Neural cell (in vitro differentiated cells): ENCODE measurements around the gene S100A11. TPM values are rescaled to one million over a fixed set of nuclear protein-coding genes. Genes with fewer than 3 reads are reported as not detected.

Experiments used
- H2AFZ ChIP-seq: fragments of 200-600, 300-800 bp; sonication (generic), shearing (Covaris generic); 2 replicates; pipeline ENCODE4 v1.6.0; 2014; ENCODE audit warnings: low read depth, mild to moderate bottlenecking, antibody characterized with exemption, low read length, moderate library complexity
- H3F3A ChIP-seq: fragments of 200-600 bp; shearing (Covaris generic); 2 replicates; pipeline ENCODE4 v1.6.1; 2016; ENCODE audit warnings: mild to moderate bottlenecking, moderate library complexity, mixed read lengths, antibody characterized with exemption, low read length; ENCODE audit not compliant: insufficient read depth, poor library complexity, severe bottlenecking
- H3K27ac ChIP-seq: fragments of 200-600, 300-800 bp; sonication (generic), shearing (Covaris generic); 2 replicates; pipeline ENCODE4 v1.5.1; 2014; ENCODE audit warnings: mild to moderate bottlenecking, low read length, moderate library complexity
- H3K27me3 ChIP-seq: fragments of 300-800, 200-600 bp; sonication (generic), shearing (Covaris generic); 2 replicates; pipeline ENCODE4 v1.6.0; 2014; ENCODE audit warnings: mild to moderate bottlenecking, low read depth, low read length, moderate library complexity; ENCODE audit not compliant: insufficient read depth
- H3K36me3 ChIP-seq: fragments of 300-800, 200-600 bp; sonication (generic), shearing (Covaris generic); 2 replicates; pipeline ENCODE4 v1.5.1; 2014; ENCODE audit warnings: mild to moderate bottlenecking, antibody characterized with exemption, low read length, moderate library complexity; ENCODE audit not compliant: insufficient read depth
- H3K4me2 ChIP-seq: fragments of 300-800, 200-600 bp; sonication (generic), shearing (Covaris generic); 2 replicates; pipeline ENCODE4 v1.6.0; 2014; ENCODE audit warnings: mild to moderate bottlenecking, low read length
- H3K4me3 ChIP-seq: fragments of 300-800, 200-600 bp; sonication (generic), shearing (Covaris generic); 2 replicates; pipeline ENCODE4 v1.5.1; 2014; ENCODE audit warnings: mild to moderate bottlenecking, low read length, moderate library complexity
- H3K79me2 ChIP-seq: fragments of 200-600 bp; shearing (Covaris generic); replicated peaks from 2 replicates; pipeline ENCODE4 v1.6.0; 2014; ENCODE audit warnings: mild to moderate bottlenecking, low read length, moderate library complexity; ENCODE audit not compliant: insufficient read depth
- H3K9ac ChIP-seq: fragments of 300-800, 200-600 bp; sonication (generic), shearing (Covaris generic); 2 replicates; pipeline ENCODE4 v1.6.1; 2016; ENCODE audit warnings: mild to moderate bottlenecking, low read length, mixed read lengths
- H3K9me2 ChIP-seq: fragments of 200-600 bp; shearing (Covaris generic); 2 replicates; pipeline ENCODE4 v1.6.1; 2016; ENCODE audit warnings: mild to moderate bottlenecking, low read length, mixed read lengths; ENCODE audit not compliant: insufficient read depth
- H3K9me3 ChIP-seq: fragments of 200-600, 300-800 bp; sonication (generic), shearing (Covaris generic); 2 replicates; pipeline ENCODE4 v1.6.1; 2016; ENCODE audit warnings: mild to moderate bottlenecking, mixed run types, low read length, moderate library complexity, mixed read lengths
- H4K20me1 ChIP-seq: fragments of 200-600 bp; shearing (Covaris generic); 2 replicates; pipeline ENCODE4 v1.6.1; 2016; ENCODE audit warnings: mild to moderate bottlenecking, mixed run types; ENCODE audit not compliant: insufficient read depth
- EP300 ChIP-seq: fragments of 450-650 bp; conservative IDR thresholded peaks from 2 replicates; pipeline ENCODE4 v1.6.1; 2014; ENCODE audit warnings: antibody characterized with exemption, mild to moderate bottlenecking, moderate library complexity; ENCODE audit not compliant: poor library complexity, severe bottlenecking
- EZH2 ChIP-seq: fragments of 200-600, 300-800 bp; shearing (Covaris generic), sonication (generic); IDR thresholded peaks from 2 replicates; pipeline ENCODE4 v1.6.1; 2014; ENCODE audit warnings: antibody characterized with exemption, low read length, borderline replicate concordance, mild to moderate bottlenecking; ENCODE audit not compliant: insufficient read depth, poor library complexity, severe bottlenecking
- MXI1 ChIP-seq: fragments of 450-650 bp; conservative IDR thresholded peaks from 2 replicates; pipeline ENCODE4 v1.6.1; 2014; ENCODE audit warnings: antibody characterized with exemption, mild to moderate bottlenecking; ENCODE audit not compliant: poor library complexity, severe bottlenecking
- POLR2AphosphoS5 ChIP-seq: IDR thresholded peaks from 2 replicates; pipeline ENCODE4 v1.6.1; 2012
- RAD21 ChIP-seq: fragments of 450-650 bp; conservative IDR thresholded peaks from 2 replicates; pipeline ENCODE4 v1.6.1; 2014; ENCODE audit warnings: antibody characterized with exemption, mild to moderate bottlenecking, moderate library complexity
- SMC3 ChIP-seq: fragments of 450-650 bp; conservative IDR thresholded peaks from 2 replicates; pipeline ENCODE4 v1.6.1; 2014; ENCODE audit warnings: antibody characterized with exemption, mild to moderate bottlenecking, moderate library complexity; ENCODE audit not compliant: poor library complexity
- TAF1 ChIP-seq: IDR thresholded peaks from 2 replicates; pipeline ENCODE4 v1.6.1; 2012; ENCODE audit warnings: low read depth
- polyA plus RNA-seq: library from polyadenylated mRNA; depleted of rRNA; stranded (reverse); fragments of >200 nt; gene quantifications from 2 replicates; pipeline ENCODE4 v1.2.3, GENCODE V29; 2014
- TF ChIP-seq, protein P1 (sequence below): IDR thresholded peaks from 2 replicates; pipeline ENCODE4 v1.6.1; 2012; ENCODE audit warnings: borderline replicate concordance
- TF ChIP-seq, protein P2 (sequence below): fragments of 450-650 bp; IDR thresholded peaks from 2 replicates; pipeline ENCODE4 v1.5.1; 2014; ENCODE audit warnings: antibody characterized with exemption, mild to moderate bottlenecking, moderate library complexity; ENCODE audit not compliant: poor library complexity, severe bottlenecking

Gene S100A11
- polyA plus RNA-seq, 1 donor from 2014 or later, result not detected

DNA sequence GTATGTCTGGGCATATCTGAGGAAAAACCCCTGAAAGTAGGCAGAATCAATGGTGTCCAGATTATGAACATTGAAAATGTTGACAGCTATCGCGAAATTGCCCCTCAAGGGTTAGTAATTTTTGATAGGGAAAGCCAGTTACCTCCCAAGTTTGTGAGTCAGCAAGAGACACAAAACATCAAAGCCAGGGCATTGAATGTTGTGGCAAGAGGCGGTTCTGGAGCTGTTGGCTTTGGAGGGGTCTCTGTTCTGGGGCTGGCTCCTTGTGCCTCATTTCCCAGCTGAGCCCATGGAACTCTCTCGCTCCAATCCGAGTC is 10.6 kb upstream of the S100A11 start:
- Histone ChIP-seq H3K36me3 (no peaks in the 10 kb centered on the region), H2AFZ (no peak overlapping the region), H3K27ac (no peak overlapping the region), H3K9ac (no peak overlapping the region), H3K9me2 (no peaks in the 10 kb centered on the region), H3K79me2 (no peaks in the 10 kb centered on the region), H4K20me1 (no peaks in the 10 kb centered on the region), H3K27me3 (no peaks in the 10 kb centered on the region), H3F3A (no peaks in the 10 kb centered on the region), H3K4me2 (no peak overlapping the region), H3K4me3 (no peak overlapping the region), H3K9me3 (peaks cover 4% of the 10 kb centered on the region)
- TF ChIP-seq EP300 (no peak), TAF1 (no peak), SMC3 (no peak), EZH2 (no peak), POLR2AphosphoS5 (no peak), MXI1 (no peak), RAD21 (no peak)
- TF ChIP-seq, protein P1, sequence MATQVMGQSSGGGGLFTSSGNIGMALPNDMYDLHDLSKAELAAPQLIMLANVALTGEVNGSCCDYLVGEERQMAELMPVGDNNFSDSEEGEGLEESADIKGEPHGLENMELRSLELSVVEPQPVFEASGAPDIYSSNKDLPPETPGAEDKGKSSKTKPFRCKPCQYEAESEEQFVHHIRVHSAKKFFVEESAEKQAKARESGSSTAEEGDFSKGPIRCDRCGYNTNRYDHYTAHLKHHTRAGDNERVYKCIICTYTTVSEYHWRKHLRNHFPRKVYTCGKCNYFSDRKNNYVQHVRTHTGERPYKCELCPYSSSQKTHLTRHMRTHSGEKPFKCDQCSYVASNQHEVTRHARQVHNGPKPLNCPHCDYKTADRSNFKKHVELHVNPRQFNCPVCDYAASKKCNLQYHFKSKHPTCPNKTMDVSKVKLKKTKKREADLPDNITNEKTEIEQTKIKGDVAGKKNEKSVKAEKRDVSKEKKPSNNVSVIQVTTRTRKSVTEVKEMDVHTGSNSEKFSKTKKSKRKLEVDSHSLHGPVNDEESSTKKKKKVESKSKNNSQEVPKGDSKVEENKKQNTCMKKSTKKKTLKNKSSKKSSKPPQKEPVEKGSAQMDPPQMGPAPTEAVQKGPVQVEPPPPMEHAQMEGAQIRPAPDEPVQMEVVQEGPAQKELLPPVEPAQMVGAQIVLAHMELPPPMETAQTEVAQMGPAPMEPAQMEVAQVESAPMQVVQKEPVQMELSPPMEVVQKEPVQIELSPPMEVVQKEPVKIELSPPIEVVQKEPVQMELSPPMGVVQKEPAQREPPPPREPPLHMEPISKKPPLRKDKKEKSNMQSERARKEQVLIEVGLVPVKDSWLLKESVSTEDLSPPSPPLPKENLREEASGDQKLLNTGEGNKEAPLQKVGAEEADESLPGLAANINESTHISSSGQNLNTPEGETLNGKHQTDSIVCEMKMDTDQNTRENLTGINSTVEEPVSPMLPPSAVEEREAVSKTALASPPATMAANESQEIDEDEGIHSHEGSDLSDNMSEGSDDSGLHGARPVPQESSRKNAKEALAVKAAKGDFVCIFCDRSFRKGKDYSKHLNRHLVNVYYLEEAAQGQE, result no peak
- TF ChIP-seq, protein P2, sequence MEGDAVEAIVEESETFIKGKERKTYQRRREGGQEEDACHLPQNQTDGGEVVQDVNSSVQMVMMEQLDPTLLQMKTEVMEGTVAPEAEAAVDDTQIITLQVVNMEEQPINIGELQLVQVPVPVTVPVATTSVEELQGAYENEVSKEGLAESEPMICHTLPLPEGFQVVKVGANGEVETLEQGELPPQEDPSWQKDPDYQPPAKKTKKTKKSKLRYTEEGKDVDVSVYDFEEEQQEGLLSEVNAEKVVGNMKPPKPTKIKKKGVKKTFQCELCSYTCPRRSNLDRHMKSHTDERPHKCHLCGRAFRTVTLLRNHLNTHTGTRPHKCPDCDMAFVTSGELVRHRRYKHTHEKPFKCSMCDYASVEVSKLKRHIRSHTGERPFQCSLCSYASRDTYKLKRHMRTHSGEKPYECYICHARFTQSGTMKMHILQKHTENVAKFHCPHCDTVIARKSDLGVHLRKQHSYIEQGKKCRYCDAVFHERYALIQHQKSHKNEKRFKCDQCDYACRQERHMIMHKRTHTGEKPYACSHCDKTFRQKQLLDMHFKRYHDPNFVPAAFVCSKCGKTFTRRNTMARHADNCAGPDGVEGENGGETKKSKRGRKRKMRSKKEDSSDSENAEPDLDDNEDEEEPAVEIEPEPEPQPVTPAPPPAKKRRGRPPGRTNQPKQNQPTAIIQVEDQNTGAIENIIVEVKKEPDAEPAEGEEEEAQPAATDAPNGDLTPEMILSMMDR, result no peak

DNA sequence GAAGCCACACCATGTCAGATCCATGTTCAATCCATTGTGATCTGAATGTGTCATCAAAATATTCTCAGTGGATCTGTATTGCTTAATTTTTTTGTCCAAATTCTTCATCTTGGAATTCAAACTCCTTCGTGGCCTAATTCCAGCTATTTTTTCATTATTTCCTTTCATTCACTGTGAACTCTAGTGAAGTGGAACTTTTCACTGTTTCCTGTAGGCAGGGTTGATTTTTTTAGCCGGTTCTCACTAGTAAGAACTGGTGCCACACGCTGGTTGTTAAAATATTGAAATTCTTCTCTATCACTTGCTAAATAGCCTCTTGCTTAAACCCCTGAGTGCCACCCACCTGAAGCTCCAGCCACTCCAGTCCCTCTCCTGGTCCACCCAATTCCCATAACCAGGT is 7.6 kb upstream of the S100A11 start:
- no peaks in the 10 kb centered on the region for H4K20me1 ChIP-seq
- H3K79me2 ChIP-seq, result no peaks in the 10 kb centered on the region
- H3K9ac ChIP-seq, result no peak overlapping the region
- H3K9me2 ChIP-seq, result no peaks in the 10 kb centered on the region
- no peak overlapping the region for H2AFZ ChIP-seq
- H3F3A ChIP-seq, result no peaks in the 10 kb centered on the region
- H3K4me2 ChIP-seq, result no peak overlapping the region
- H3K4me3 ChIP-seq, result no peak overlapping the region
- H3K27ac ChIP-seq, result no peak overlapping the region
- peaks cover 4% of the 10 kb centered on the region for H3K9me3 ChIP-seq
- H3K27me3 ChIP-seq, result peaks cover 16% of the 10 kb centered on the region
- no peak for TF ChIP-seq TAF1
- TF ChIP-seq, protein P2, result no peak
- TF ChIP-seq POLR2AphosphoS5, result no peak
- TF ChIP-seq EP300, result no peak
- TF ChIP-seq SMC3, result no peak
- TF ChIP-seq MXI1, result no peak
- TF ChIP-seq EZH2, result no peak
- TF ChIP-seq, protein P1, result no peak
- no peak for TF ChIP-seq RAD21
- no peaks in the 10 kb centered on the region for H3K36me3 ChIP-seq
